NCI-H774 (cell line): Measurements from ENCODE around the gene TNNT3.

Source experiments
- DNase-seq: peaks from one replicate; lab custom pipeline; 2025; lab: John Stamatoyannopoulos, UW

The TNNT3 gene

DNA sequence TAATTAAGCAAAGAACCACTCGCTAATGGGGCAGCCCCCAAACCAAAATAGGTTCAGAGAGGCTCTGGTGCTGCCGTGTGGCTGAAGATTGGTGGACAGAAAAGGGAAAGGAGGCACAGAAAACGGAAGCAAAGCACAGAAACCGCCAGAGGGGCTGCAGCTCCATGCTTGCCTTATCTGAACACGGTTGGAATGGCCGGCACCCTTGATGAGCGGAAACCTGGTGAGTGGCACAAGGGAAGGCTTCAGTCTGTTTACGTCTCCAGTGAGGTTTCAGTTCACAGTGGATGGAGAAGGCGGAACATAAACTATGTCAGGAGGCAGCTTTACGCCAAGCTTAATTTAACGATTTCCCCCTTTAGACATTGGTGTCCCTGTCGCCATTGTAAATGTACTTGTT, 22.6 kb upstream of the TNNT3 start:
- DNase-seq: no peak

DNA sequence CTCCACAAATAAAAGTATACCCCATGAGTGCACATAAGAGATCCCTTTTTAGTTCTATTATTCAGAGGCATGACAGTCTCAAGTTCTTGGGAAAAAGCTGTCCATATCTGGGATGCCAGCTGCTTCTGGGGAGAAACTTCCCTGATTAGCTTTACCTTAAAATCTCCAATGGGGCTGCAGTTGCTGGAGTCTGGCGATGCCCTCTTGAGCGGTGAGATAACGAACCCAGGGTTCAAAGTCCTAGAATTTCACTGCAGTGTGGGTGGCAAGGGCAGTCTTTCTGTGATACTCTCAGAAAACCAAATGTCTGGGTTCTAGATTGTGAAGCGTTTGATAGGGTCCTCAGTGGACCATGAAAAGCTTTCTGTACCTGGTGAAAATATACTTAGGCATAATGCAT, 20.4 kb upstream of the TNNT3 start:
- DNase-seq: no peak

GRCh38 chr11:1899686-1900085, 19.8 kb upstream of the TNNT3 start:
- DNase-seq: no peak

GRCh38 chr11:1906181-1906580, 13.3 kb upstream of the TNNT3 start:
- DNase-seq: no peak

GRCh38 chr11:1906611-1907423, 12.7 kb upstream of the TNNT3 start:
- DNase-seq: no peak

DNA sequence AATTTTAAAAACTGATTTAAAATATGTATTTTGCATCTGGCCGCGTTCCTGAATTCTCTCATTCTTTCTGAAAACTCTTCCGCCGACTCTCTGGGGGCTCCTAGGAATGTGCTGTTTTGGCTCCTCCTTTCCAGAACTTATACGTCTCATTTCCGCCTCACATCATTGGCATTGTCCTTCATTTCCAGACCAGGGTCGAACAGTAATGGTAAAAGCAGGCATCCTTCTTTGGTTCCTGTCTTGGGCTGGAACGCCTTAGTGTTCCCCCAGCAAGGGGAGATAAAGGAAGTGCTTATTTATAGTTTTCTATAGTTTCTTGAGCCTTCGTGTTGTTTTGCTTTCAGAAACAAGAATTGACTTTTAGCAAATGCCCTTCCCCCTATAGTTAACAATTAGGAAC, 10.9 kb upstream of the TNNT3 start:
- no peak for DNase-seq

DNA sequence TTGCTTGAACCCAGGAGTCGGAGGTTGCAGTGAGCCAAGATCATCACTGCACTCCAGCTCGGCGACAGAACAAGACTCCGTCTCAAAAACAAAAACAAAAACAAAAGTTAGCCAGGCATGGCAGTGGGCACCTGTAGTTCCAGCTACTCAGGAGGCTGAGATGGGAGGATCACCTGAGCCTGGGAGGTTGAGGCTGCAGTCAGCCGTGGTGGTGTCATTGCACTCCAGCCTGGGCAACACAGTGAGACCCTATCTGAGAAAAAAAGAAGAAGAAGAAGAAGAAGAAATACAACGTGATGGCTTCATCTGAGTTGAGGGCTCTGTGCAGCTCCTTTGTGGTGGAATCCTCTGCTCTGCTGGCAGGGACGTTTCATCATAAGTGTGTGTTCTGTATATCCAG, 10.0 kb upstream of the TNNT3 start:
- no peak for DNase-seq

DNA sequence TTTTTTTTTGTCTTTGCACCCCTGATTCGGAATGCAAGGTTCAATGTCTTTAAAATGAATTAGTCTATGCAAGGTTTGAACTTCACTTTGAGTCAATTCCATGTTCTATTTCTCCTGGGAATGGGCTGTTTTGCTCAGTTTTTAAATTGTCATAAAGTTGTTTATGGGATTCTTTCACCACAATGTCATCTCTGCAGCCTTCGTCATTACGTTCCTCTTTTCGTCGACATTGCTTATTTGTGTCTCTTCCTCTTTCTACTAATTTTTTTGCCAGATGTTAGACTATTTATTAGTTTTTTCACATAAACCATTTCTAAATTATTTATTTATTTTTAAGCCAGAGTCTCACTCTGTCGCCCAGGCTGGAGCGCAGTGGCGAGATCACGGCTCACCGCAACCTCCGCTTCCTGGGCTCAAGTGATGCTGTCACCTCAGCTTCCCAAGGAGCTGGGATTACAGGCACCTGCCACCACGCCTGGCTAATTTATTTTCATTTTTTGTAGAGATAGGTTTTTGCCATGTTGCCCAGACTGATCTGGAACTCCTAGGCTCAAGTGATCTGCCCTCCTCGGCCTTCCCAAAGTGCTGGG, 7.1 kb upstream of the TNNT3 start:
- DNase-seq: no peak

GRCh38 chr11:1913271-1914060, 6.0 kb upstream of the TNNT3 start:
- no peak for DNase-seq

DNA sequence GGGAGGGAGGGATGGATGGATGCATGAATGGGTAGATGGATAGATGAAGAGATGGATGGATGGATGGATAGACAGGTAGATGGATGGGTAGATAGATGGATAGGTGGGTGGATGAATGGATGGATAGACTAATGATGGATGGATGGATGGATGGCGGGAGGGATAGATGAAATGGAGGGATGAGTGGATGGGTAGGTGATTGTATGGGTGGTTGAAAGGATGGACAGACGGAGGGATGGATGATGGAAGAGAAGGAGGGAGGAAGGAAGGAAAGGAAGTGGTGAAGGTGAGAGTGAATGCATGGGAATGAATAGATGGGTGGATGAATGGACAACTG, 3.7 kb upstream of the TNNT3 start:
- DNase-seq: no peak

DNA sequence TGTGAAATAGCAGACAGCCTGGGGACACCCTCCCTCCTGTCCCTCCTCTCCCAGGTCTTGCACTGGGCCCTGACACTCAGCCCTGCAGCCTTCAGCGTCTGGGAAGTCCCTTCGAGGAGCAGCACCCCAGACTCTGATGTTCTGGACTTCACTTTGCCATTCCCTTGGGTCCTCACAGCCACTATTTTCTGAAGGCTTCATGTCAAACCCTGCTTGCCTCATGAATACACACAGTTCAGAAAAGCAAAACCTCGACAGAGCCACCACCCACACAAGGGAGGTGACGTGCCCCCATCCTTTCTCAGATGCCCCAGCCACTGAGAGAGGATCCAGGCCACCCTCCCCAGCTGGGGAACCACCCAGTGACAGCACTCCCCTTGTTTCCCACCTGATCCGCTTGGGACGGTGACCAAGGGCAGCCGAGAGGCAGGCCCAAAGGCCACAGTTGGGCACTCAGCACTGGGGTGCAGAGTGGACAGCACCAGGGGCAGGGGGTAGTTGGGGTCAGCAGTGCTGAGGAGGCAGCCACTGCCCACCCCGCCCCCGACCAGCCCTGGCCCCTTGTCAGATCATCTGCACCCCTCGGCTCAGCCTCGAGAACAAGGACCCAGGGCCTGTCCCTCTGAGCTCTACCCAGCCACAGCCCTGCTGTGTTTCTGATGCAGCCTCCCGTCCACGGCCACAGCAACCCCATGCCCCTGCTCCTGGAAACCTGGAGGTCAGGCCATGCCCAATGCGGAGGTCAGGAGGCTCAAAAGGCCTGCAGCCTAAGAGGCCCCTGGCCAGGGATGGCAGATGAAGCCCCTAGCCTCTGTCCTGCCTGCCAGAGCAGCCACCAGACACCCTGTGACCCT, 3.1 kb upstream of the TNNT3 start:
- DNase-seq: no peak

GRCh38 chr11:1916986-1917522, 2.4 kb upstream of the TNNT3 start:
- DNase-seq: no peak

DNA sequence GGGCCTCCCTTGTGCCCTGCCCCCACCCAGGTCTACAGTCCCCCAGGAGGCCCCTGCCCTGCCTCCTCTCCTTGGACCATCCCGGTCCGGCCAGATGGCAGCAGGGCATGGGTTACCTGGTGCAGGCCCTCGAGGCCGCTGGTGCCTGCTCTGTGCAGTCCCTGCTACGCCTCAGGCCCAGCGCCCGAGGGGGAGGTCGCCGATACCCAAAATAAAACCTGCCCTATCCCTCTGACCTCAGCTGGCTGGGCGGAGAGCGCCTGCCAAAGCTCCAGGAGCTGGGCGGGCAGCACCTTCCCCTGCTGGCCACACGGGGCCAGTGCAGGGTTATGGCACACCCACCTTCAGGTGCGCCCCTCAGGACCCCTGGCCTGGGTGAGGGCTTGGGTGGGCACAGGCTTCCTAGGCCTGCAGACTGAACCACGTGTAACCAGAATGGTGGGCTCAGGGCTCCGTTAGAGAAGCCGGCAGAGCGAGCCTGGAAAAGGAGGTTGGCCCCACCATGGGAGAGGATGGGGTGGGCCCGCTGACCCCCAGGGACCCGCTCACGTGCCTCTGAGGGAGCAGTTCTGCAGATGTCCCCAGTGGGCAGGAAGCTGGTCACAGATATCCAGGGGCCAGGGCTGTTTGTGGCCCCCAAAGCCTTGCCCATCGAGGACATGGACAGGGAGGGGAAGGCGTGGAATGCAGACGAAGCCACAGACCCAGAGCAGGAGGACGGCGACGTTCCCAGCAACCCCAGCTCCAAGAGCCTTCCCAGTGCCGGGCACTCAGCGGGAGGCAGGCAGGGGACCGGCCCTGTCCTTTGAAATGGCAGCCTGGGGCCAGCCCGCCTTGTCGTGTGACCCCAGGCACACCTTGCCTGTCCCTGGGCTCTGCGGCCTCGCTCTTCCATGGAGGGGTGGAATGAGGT, 1.7 kb upstream of the TNNT3 start:
- DNase-seq: no peak

DNA sequence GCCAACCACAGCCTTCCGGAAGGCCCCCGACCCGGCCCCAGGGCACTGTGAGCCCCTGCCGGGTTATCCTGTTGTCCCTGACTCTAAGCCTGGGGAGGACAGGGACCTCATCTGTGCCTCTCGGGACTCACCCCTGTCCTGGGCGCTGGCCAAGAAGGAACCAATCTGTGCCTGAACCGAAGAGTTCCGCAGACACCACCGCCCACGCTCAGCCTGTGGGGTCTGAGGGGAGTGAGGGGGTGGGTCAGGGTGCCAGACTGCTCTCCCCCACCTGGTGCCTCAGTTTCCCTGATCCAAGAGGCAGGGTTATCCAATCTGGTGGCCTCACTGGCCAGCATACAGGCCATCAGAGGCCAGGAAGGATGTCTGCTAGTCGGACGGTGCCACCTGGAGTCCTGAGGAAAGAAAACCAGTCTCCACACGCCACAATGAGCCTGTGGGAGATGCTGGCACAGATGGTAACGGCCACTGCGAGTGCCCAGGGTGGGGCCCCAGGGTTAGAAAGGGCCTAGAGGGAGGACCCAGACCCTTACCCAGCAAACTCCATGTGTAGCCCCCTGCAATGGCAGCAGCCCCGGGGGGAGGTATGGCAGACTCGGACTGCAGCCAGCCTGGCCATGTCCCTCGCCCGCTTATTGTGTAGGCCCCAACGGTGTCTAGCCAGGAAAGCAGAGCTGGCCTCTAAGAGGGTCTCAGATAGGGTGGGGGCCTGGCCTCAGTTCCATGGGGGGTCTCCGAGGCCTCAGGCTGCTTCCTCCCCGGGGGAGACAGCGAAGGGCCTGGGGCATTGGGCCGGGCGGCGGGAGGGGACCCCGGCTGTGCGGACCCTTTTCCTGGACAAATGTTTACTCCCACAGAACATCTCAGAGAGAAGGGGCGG, 827 bp upstream of the TNNT3 start:
- DNase-seq: no peak

- no peak for DNase-seq
Measured at GRCh38 chr11:1920128-1920908, 815 bp downstream of the TNNT3 start.

- DNase-seq: no peak
Measured at GRCh38 chr11:1920909-1921573, 1.5 kb downstream of the TNNT3 start.

DNA sequence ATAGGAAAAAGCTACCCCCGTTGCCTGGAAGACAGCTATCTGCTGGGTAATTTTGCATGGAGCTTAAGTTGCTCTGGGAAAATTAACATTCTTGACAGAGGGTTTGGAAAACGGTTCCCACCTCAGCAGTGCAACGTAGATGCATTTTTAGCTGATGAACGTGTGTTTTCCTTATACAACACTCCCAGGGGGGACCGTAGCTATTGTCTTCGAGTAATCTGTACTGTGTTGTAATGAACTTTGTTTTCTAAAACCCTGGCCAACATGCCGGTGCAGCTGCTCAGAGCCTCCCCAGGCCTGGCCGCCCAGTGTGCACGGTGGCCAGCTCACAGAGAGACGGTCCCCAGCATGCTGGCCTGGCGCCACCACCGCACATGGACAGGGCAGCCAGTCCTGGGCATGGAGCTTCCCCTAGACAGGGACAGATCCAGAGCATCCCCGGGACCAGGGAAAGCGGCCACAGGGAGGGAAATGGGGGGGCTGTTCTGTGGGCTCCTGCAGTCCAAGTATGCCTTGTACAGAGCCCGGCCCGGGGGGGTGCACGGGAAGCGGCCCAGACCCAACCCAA, 2.2 kb downstream of the TNNT3 start:
- DNase-seq: no peak

GRCh38 chr11:1922481-1923081, 3.1 kb downstream of the TNNT3 start:
- no peak for DNase-seq
